GM18499 (cell line): ENCODE data around the gene JPT2.
A peak's percentile ranks its signal among the peaks of the same experiment; 100 is the strongest.
"Not testable (repeated sequence)": the region's sequence is repeated elsewhere in the genome, so short reads cannot be mapped to it uniquely, and the experiment has no call there.

Experiments used
- ATAC-seq: cut with Tn5 transposase; IDR thresholded peaks from one replicate; pipeline ENCODE4 v1.9.1; 2021; ENCODE audit warnings: moderate number of reproducible peaks; ENCODE audit not compliant: insufficient read depth, unreplicated experiment

The JPT2 gene

GRCh38 chr16:1705688-1706385, 27.8 kb downstream of the JPT2 start, which contains the start of gene MAPK8IP3:
Gene MAPK8IP3 (plus strand): TSS chr16:1706195. CDS start chr16:1706340, 145 bp downstream.
- ATAC-seq, result peak; percentile 40

DNA sequence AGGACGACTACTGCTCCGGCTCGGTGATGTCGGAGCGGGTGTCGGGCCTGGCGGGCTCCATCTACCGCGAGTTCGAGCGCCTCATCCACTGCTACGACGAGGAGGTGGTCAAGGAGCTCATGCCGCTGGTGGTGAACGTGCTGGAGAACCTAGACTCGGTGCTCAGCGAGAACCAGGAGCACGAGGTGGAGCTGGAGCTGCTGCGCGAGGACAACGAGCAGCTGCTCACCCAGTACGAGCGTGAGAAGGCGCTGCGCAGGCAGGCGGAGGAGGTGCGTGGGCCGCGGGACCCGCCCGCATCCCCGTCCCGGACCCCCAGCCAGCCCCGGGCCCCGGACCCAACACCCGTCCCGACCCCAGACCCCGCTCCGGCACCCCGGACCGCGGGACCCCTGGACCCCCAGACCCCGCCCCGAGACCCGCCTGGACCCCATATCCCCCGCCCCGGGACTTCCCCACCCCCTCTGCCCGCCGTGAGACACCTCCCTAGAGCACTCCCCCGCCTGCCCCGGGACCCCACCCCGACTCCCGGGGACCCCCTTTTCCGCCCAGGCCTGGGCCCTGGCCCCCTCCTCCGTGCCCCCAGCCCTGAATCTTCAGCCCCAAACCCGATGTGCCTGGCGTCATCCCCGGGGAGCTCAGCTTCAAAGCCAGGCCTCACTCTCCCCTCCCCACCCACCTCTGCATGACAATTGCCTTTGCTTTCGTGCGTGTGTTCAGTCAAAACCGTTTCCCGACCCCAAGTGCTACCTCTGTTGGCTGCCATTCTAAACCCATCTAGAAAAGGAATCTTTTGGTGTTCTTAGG, 28.5 kb downstream of the JPT2 start:
- no peak for ATAC-seq

DNA sequence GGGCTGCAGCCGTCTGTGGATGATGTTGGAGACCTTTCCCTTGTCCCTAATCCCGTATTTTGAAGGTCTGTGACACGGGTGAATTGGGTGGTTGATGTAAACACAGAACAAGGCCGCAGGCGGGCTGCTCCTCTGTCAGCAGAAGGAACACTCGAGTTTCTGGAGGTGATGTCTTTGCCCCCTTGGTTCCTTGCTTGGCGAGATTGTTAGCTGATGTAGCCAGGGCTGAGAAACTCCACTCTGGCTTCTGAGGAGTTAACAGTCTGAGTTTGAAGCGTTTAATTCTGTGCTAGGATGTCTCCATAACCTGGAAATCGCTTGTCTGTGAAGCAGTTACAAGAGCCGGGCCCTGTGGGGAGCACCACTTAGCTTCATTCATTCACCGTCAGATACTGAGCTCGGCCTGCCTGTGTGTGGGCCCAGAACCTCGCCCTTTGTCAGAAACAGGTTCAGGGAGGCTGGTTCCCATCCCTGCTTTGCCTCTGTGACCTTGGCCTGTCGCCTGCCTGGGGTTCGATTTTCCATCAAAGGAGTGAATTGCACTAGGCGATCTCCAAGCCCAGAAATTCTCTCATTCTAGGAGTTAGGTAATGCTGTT, 29.2 kb downstream of the JPT2 start:
- no peak for ATAC-seq

DNA sequence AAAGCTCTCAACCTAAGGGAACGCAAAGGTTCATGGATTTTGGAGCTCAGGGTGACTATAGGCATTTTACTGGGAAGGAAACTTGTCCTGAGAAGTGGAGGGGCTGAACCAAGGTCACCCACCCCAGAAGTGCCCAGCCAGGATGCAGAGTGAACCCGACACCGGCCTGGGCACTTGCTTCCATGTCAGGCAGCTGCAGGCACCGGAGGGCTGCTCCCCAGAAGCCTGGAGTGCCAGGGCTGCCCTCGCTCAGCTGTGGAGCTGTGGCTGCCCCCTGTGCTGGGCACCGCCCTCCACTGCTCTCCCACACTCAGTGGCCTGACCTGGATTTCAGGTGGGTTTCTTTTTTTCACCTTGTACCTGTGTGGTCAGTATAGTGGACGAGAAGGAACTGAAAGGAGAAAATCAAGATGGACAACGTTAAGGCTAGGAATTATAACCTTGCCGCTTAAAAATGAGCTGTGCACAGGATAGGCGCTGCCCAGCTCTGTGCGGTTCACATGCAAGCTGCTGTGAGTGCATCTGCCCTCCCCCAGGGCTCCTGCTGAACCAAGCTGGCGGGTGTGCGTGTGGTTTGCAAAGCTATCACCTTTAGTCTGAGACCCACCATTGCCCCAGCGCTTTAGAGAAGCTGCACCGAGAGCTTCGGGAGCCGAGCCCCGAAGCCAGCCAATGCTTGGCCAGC, 30.1 kb downstream of the JPT2 start:
- ATAC-seq, result no peak

- no peak for ATAC-seq
These were observed 30.7 kb downstream of the JPT2 start for GRCh38 chr16:1708768-1709180.

DNA sequence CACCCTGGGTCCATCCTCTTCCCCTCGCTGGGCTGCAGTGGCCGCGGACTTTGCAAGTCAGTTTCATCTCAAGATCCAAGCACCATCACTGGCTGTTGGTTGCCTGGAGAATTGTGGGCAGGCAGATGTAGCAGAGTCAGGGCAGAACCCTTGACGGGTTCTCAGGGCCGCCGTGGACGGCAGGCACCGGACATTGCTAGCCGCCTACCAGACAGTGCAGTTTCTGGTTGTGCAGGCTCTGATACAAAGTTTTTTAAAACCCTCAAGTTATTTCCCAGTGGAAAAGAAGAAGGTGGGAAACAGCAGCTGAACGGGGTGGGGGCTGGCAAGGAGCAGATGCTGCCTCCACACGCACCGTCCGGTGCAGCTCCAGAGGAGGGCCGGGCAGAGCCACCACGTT, 31.3 kb downstream of the JPT2 start:
- no peak for ATAC-seq

DNA sequence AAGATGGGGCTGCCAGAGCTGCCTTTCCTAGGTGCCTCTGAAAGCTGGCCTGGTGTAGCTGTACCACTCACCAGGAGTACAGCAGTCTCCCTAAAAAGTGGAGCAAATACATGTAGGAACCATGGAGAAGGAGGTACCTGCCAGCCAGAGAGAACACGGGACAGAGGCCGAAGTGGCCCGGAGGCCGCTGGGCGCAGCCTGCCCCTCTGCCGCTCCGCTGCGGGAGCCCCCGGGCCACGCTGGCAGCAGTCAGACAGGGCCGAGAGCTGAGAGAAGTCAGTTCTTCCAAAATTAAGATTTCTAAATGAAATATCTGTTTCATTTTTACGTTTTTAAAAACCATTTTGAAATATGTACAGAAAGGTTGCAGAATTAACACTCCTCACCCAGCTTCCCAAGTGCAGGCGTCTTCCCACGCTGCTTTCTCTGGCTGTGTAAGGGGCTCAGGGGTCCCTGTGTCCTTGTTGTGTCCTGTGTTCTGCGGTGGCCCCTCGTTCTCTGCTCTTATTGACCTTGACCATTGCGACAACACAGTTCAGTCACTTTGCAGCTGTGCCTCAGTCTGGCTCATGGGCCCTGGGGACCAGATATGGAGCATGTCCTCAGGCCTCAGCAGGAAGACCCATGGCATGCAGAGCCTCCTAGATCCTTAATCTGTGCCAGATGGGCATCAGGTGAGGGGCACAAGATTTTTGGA, 32.9 kb downstream of the JPT2 start:
- ATAC-seq, result no peak

GRCh38 chr16:1712791-1713261, 34.7 kb downstream of the JPT2 start:
- no peak for ATAC-seq

DNA sequence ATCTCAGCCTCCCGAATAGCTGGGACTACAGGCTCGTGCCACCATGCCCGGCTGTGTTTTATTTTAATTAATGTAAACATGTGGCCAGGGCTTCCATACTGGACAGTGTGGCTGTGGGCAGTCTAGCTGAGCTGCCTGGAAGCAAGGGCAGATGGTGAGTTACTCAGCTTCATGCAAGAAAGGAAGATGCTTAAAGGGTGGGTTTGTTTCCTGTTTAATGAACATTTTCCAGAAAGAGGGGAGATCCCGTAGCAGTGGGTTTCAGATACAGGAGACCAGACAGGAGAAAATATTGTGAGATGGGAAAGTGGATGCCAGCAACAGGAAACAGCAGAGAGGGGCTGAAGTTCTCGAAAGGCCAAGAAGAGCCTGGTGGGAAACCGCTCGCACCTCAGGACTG, 35.3 kb downstream of the JPT2 start:
- ATAC-seq, result no peak

DNA sequence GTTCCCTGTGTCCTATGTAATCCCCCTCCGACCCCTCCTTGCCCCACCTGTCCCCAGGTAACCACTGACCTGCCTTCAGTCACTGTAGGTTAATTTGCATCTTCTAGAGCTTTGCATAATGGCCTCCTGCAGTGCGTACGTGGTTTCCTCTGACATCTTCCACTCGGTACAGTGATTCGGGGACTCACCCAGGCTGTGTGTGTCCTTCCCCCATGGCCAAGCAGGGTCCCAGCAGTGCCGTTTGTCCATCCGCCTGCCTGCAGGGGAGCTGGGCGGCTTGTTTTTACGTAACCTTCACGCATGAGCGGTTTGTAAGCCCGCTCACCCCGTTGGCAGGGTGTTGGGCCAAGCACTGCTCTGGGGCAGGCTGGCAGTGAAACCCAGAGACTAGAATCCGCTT, 35.9 kb downstream of the JPT2 start:
- no peak for ATAC-seq

GRCh38 chr16:1715220-1715619, 37.1 kb downstream of the JPT2 start:
- no peak for ATAC-seq

GRCh38 chr16:1718236-1718635, 40.2 kb downstream of the JPT2 start:
- not testable (repeated sequence) for ATAC-seq

DNA sequence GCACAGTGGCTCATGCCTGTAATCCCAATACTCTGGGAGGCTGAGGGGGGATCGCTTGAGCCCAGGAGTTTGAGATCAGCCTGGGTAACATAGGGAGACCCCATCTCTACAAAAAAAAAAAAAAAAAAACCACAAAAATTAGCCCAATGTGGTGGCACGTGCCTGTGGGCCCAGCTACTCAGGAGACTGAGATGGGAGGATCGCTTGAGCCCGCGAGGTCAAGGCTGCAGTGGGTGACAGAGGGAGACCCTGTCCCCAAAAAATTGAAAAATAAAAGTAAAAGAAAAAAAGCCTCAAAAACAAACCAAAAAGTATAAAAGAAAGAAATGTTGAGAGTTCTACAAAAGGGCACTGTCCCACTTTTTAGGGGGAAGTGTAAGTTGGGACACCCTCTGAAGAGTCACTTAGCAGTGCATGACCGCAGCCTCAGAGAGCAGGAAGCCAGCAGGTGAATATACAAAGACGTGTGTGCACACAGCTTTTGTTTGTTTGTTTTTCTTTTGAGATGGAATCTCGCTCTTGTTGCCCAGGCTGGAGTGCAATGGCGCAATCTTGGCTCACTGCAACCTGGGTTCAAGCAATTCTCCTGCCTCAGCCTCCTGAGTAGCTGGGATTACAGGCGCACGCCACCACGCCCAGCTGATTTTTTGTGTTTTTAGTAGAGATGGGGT, 41.6 kb downstream of the JPT2 start:
- ATAC-seq, result not testable (repeated sequence)

DNA sequence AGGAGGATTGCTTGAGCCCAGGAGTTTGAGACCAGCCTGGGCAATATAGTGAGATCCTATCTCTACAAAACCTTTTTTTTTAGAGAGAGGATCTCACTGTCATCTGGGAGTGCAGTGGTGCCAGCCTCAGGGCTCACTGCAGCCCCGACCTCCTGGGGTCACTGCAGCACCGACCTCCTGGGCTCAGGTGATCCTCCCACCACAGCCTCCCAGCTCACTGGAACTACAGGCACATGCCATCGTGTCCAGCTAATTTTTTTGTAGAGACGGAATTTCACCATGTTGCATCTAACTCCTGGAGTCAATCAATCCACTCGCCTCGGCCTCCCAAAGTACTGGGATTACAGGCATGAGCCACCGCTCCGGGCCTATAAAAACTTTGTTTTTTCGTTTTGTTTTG, 43.3 kb downstream of the JPT2 start:
- no peak for ATAC-seq

DNA sequence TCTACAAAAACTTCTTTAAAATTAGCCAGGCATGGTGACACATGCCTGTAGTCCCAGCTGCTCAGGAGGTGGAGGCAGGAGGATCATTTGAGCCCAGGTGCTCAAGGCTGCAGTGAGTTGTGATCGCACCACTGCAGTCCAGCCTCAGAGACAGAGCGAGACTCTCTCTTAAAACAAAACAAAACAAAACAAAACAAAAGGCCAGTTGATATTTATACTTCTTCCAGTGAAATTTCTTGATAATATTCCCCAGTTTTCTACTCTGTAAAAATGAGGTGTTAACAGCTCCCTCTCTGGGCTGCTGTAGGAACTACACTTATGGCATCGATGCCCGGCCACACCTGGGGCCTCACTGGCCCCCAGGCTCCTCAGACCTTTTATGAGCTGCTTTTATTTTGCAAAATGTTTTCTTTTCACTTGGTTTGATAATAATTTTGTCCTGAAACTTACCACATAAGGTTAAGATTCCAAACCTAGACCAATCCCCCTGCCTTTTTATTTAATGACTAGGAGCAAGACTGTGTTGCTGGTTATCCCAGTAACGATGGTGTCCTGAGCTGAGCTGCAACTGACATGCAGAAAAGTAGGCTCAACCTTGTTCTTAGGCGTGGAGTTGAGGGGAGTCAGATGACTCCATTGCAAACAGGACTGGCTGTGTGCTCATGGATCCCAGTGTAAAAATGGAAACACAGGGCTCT, 45.5 kb downstream of the JPT2 start:
- no peak for ATAC-seq

- no peak for ATAC-seq
These were observed 46.4 kb downstream of the JPT2 start for GRCh38 chr16:1724491-1724890.

DNA sequence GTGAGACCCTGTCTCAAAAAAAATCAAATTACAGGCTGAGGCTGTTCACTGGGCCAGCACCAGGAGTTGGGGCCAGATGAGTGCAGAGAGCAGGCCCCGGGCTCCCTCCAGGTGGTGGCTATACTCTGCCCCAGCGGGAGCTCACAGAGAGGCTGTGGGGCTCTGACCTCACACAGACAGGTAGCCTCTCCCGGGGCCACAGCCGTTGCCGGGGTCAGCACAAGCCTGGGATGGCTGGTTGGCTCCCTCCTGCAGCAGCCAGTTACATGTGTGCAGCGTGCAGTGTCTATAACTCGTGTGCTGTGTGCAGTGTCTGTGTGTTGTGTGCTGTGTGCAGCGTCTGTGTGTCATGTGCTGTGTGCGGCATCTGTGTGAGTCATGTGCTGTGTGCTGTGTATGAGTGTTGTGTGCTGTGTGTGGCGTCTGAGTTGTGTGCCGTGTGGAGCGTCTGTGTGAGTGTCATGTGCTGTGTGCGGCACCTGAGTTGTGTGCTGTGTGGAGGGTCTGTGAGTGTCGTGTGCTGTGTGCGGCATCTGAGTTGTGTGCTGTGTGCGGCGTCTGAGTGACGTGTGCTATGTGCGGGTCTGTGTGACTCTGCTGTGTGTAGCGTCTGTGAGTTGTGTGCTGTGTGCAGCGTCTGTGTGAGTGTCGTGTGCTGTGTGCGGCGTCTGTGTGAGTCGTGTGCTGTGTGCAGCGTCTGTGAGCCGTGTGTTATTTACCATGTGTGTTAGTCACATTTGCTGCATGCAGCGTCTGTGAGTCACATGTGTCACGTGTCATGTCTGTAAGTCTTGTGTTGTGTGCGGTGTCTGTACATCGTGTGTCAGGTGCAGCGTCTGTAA, 48.8 kb downstream of the JPT2 start:
- no peak for ATAC-seq
